ENCODE results near the gene FHIT.

- TF ChIP-seq CTCF (IDR thresholded peaks at IDR 0.05 in 4 of 5, conservative IDR thresholded peaks at IDR 0.05 in 1 of 5) (no peak), POLR2A (IDR thresholded peaks at IDR 0.05) (no peak)
Measured at GRCh38 chr3:59737241-59737640, 1514.0 kb downstream of the FHIT start.
